GM15510 (cell line): Measurements from ENCODE around the gene ZCCHC2.

Source experiments
- POLR2A ChIP-seq: IDR thresholded peaks from 3 replicates; pipeline ENCODE4 v1.6.1; 2011; ENCODE audit warnings: borderline replicate concordance; ENCODE audit not compliant: insufficient read length; ENCODE audit errors: extremely low read depth

The ZCCHC2 gene

GRCh38 chr18:62576845-62577512 is 54.2 kb downstream of the ZCCHC2 start:
- no peak for TF ChIP-seq POLR2A

- TF ChIP-seq POLR2A: no peak
Measured at GRCh38 chr18:62577765-62578164, 54.9 kb downstream of the ZCCHC2 start.

- no peak for TF ChIP-seq POLR2A
Measured at GRCh38 chr18:62578980-62579511, 56.2 kb downstream of the ZCCHC2 start.

GRCh38 chr18:62583376-62583775 is 60.6 kb downstream of the ZCCHC2 start:
- no peak for TF ChIP-seq POLR2A

- TF ChIP-seq POLR2A: no peak
Measured at GRCh38 chr18:62584241-62585120, 61.7 kb downstream of the ZCCHC2 start.

- TF ChIP-seq POLR2A: no peak
Measured at GRCh38 chr18:62585274-62586150, 62.7 kb downstream of the ZCCHC2 start.

- TF ChIP-seq POLR2A: no peak
Measured at GRCh38 chr18:62586151-62586774, 63.4 kb downstream of the ZCCHC2 start.

- no peak for TF ChIP-seq POLR2A
Measured at GRCh38 chr18:62586781-62587487, 64.1 kb downstream of the ZCCHC2 start.

GRCh38 chr18:62587689-62588088 is 64.9 kb downstream of the ZCCHC2 start:
- TF ChIP-seq POLR2A: no peak

- no peak for TF ChIP-seq POLR2A
Measured at GRCh38 chr18:62588217-62588616, 65.4 kb downstream of the ZCCHC2 start.

GRCh38 chr18:62590799-62591590 is 68.2 kb downstream of the ZCCHC2 start:
- no peak for TF ChIP-seq POLR2A

GRCh38 chr18:62596145-62597005 is 73.5 kb downstream of the ZCCHC2 start:
- TF ChIP-seq POLR2A: no peak
